Stimulated activated CD4-positive, alpha-beta T cell treated with anti-CD3 and anti-CD28 coated beads, Interleukin-1b, Interleukin-23, amount 100 ng/mL, for 24 hours (primary cell): Measurements from ENCODE around the gene BTBD1.
A peak's percentile ranks its signal among the peaks of the same experiment; 100 is the strongest.

Experiments used
- DNase-seq, 4 experiments: peaks; one replicate each; pipeline ENCODE4 v3.0.0-alpha.2; 2020; ENCODE audit warnings: low read depth in 4 of 4, low spot score in 1 of 4

The BTBD1 gene

GRCh38 chr15:82995076-82995475 lies 72.0 kb downstream of the BTBD1 start:
- no peak for DNase-seq

- no peak for DNase-seq
These were observed 73.9 kb downstream of the BTBD1 start for GRCh38 chr15:82993144-82993543.

GRCh38 chr15:82992436-82992998 lies 74.5 kb downstream of the BTBD1 start:
- DNase-seq: no peak

GRCh38 chr15:82986442-82986780 lies 80.6 kb downstream of the BTBD1 start:
- DNase-seq: peak in 1 of 4 experiments; percentile 4

- DNase-seq: peak; percentile 75 to 89 (median 84)
These were observed 81.2 kb downstream of the BTBD1 start, which contains the start of gene RAMAC for GRCh38 chr15:82985688-82986441. TSS of gene RAMAC (plus strand) at chr15:82986210. CDS start at chr15:82989019, 2,809 bp downstream.

- no peak for DNase-seq
These were observed 86.1 kb downstream of the BTBD1 start for GRCh38 chr15:82980981-82981380.

GRCh38 chr15:82979726-82980125 lies 87.3 kb downstream of the BTBD1 start:
- no peak for DNase-seq

- no peak for DNase-seq
These were observed 88.6 kb downstream of the BTBD1 start for GRCh38 chr15:82978438-82978837.

GRCh38 chr15:82977076-82977475 lies 90.0 kb downstream of the BTBD1 start:
- DNase-seq: no peak

GRCh38 chr15:82972990-82973389 lies 94.1 kb downstream of the BTBD1 start:
- DNase-seq: no peak

GRCh38 chr15:82971218-82971984 lies 95.7 kb downstream of the BTBD1 start:
- DNase-seq: no peak

GRCh38 chr15:82970696-82971095 lies 96.4 kb downstream of the BTBD1 start:
- no peak for DNase-seq

- DNase-seq: no peak
These were observed 96.9 kb downstream of the BTBD1 start for GRCh38 chr15:82970078-82970686.

- no peak for DNase-seq
These were observed 97.7 kb downstream of the BTBD1 start for GRCh38 chr15:82969353-82969752.

- no peak for DNase-seq
These were observed 99.0 kb downstream of the BTBD1 start for GRCh38 chr15:82968066-82968465.

GRCh38 chr15:82966671-82967071 lies 100.4 kb downstream of the BTBD1 start:
- no peak for DNase-seq
